Activated CD4-positive, alpha-beta T cell treated with anti-CD3 and anti-CD28 coated beads, Interleukin-10, Interleukin-2, amounts not matched to agents 100 ng/mL and 50 ng/mL, durations not matched to agents 16 hours and 8 hours (primary cell): Measurements from ENCODE around the gene ATP6V1E1.

ENCODE experiments used
- DNase-seq: peaks from one replicate; pipeline ENCODE4 v3.0.0-alpha.2; 2020

Gene ATP6V1E1

GRCh38 chr22:17633217-17633997 lies 4.9 kb upstream of the ATP6V1E1 start:
- DNase-seq: no peak

- DNase-seq: no peak
Measured at GRCh38 chr22:17631076-17631565, 2.6 kb upstream of the ATP6V1E1 start.

DNA sequence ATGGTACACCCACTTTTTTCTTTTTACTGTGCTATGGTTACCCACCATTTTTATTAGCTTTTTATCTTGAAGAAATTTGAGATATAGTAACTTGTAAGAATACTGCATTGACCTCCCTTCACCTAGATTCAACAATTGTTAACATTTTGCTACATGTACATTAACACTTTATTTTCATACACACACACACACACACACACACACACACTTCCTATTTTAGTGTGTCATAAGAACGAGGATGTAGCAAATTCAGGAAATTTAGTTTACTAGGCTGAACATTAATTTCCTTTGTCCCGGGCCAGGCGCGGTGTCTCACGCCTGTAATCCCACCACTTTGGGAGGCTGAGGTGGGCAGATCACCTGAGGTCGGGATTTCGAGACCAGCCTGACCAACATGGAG lies 1.1 kb upstream of the ATP6V1E1 start:
- DNase-seq: no peak

GRCh38 chr22:17629173-17629489 lies 582 bp upstream of the ATP6V1E1 start:
- no peak for DNase-seq

- no peak for DNase-seq
Measured at GRCh38 chr22:17627961-17628405, 566 bp downstream of the ATP6V1E1 start.

DNA sequence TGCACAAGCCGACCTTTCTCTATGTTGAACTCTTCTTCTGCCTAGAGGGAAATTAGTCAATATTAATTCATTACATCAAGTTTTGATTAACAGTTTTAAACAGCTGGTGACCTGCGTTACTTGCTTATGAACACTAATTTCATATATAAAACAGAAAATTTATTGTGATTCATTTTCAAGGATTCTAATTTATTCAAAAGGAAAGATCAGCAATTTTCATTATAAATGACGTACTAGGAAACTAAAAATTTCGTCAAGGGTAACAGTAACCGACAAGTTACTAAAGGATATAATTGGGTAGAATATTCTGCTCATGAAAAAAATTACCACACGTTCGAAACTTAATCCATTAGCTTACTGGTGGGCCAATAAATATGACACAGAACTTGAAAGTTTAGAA lies 15.3 kb downstream of the ATP6V1E1 start:
- no peak for DNase-seq

DNA sequence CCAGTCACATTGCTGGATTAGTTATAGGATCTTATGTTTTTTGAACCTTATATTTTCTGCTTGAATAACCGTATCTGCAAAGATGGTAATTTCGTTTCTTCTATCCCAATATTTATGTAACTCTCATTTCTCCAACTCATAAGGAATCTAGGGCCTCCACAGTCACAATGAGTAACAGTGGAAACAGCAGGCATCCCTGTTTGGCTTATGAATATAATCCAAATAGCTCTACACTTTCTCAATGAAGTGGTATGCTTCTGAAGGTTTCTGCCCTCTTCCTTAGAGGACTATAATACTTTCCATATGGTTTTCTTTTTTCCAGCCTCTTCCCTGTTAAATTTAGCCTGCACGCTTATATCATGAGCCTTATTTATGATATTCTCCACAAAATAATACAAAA lies 16.5 kb downstream of the ATP6V1E1 start:
- DNase-seq: no peak

GRCh38 chr22:17607891-17608521 lies 20.5 kb downstream of the ATP6V1E1 start:
- DNase-seq: peak; percentile 43

GRCh38 chr22:17606496-17606895 lies 22.1 kb downstream of the ATP6V1E1 start:
- no peak for DNase-seq

DNA sequence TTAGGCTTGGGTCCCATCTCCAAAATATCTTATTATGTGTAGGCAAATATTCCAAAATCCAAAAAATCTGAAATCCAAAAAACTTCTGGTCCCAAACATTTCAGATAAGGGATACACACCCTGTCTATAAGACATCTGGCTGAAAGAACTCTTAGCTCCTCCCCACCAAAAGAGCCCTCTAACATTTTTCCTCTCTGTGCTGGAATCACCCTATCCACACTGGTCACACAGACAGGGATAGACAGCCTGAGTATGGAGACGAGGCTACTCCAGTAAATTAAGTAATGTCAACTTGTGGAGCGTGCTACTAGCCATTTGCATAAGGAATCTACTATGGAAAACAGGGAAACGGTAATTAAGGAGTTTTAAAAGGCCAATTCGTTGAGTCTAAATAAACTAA lies 24.9 kb downstream of the ATP6V1E1 start:
- no peak for DNase-seq

DNA sequence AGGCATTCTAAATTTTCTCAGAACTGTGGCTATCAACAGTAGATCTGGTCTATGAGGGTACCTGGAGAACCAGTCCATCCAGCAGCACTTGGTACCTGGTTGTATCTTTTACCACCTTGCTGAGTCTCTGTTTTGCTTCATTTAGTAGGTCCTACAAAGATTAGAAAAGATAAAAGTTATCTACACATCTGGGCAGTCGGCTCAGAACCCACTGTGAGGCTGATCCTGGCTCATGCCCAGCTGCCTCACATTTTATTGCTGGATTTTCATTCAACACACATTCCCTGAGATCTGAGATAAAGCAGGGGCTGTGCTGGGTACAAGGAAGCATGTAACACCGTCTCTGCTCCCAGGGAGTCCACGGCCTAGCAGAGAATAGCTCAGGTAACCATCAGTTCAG lies 27.5 kb downstream of the ATP6V1E1 start:
- no peak for DNase-seq

- DNase-seq: no peak
Measured at GRCh38 chr22:17598318-17598717, 30.2 kb downstream of the ATP6V1E1 start.

DNA sequence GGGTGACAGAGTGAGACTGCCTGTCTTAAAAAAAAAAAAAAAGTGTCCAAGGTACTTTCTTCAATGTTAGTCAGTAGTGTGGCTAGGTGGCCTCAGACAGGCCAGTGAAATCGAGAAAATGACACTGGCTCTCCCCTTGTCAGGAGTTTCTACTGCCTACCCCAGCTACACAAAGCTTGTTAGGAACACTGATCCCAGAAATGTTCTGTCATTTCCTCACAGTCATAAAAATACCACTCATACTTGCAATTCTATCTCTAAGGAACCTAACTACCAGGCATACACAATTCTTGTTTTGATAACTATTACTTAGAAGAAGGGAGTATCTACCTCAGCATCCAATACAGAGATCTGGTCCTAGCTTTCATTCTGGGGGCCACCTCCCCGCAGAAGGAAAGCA lies 31.3 kb downstream of the ATP6V1E1 start:
- peak; percentile 17 for DNase-seq

GRCh38 chr22:17596226-17596625 lies 32.3 kb downstream of the ATP6V1E1 start:
- no peak for DNase-seq

- no peak for DNase-seq
Measured at GRCh38 chr22:17592201-17592600, 36.3 kb downstream of the ATP6V1E1 start.

- DNase-seq: no peak
Measured at GRCh38 chr22:17590586-17590985, 38.0 kb downstream of the ATP6V1E1 start.

DNA sequence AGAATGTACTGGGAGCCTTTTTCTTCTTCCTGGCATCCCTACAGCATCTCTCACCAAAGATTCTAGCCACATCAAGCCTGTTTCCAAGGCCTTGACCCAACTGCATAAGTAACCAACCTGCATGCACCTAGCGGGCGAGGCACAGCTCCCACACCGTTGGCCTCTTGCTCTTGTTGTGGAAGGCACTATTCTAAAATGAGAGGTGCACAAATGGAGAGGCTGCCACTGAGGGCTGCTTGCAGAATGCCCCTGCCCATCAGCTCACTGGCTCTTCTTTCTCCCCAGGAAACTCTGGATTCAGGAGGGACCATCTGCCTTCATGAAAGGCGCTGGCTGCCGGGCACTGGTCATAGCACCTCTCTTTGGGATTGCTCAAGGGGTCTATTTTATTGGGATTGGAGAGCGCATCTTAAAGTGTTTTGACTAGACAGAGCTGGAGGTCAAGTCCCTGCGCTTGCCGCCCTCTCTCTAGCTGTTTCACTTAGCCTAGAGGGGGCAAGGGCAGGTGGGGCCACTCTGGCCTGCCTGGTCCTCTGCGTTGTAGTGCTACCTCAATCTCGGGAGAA lies 38.7 kb downstream of the ATP6V1E1 start:
- no peak for DNase-seq

- DNase-seq: no peak
Measured at GRCh38 chr22:17588606-17589005, 39.9 kb downstream of the ATP6V1E1 start.

DNA sequence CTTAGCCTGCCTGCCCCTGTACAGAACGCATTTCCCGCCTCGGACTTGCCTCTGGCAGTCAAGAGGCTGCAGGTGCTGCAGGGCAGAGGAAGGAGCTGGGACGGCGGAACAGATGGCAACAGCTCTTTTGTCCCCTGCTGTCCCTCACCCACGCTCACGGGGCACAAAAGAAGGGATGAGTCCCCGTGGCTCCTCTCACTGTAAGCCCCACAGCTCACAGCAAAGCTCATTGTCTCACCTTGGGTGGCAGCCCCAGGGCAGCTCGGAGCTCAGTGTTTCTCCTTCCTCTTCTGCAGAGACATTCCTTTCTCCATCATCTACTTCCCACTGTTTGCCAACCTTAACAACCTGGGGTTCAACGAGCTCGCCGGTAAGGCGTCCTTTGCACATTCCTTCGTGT lies 40.9 kb downstream of the ATP6V1E1 start:
- DNase-seq: no peak

GRCh38 chr22:17586831-17587440 lies 41.6 kb downstream of the ATP6V1E1 start:
- no peak for DNase-seq

DNA sequence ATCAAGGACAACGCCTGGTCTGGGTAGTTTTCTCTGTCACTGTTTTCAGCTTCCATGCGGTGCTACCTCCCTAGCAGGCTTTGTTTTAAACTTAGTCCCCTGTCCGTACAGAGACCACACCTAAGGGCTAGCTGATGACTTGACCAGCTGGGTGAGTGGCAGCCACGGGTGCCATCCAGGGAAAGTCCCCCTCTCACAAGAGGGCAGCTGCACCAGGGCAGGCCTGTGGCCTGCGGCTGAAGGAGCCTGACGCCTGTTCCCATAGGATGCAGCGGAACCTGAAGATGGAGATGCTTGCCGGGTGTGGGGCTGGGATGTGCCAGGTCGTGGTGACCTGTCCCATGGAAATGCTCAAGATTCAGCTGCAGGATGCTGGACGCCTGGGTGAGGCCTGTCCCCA lies 45.4 kb downstream of the ATP6V1E1 start:
- no peak for DNase-seq

- no peak for DNase-seq
Measured at GRCh38 chr22:17581631-17582030, 46.9 kb downstream of the ATP6V1E1 start.

- DNase-seq: no peak
Measured at GRCh38 chr22:17581056-17581455, 47.5 kb downstream of the ATP6V1E1 start.
